Medulla oblongata (tissue), 1 donor: ENCODE measurements around the gene CYP27C1.

ENCODE experiments used
- DNase-seq: peaks from one replicate; pipeline ENCODE4 v3.0.0-alpha.2; 2015; ENCODE audit errors: extremely low spot score

Gene CYP27C1

GRCh38 chr2:127193164-127193966 lies 26.7 kb downstream of the CYP27C1 start:
- no peak for DNase-seq

- no peak for DNase-seq
Observed at GRCh38 chr2:127191331-127192219, 28.5 kb downstream of the CYP27C1 start.

GRCh38 chr2:127188797-127189196 lies 31.3 kb downstream of the CYP27C1 start:
- DNase-seq = no peak

- DNase-seq = no peak
Observed at GRCh38 chr2:127187831-127188230, 32.3 kb downstream of the CYP27C1 start.

- DNase-seq = no peak
Observed at GRCh38 chr2:127187081-127187775, 32.9 kb downstream of the CYP27C1 start.

GRCh38 chr2:127185705-127186104 lies 34.4 kb downstream of the CYP27C1 start:
- DNase-seq = no peak

- no peak for DNase-seq
Observed at GRCh38 chr2:127185093-127185492, 35.0 kb downstream of the CYP27C1 start.

GRCh38 chr2:127183771-127184170 lies 36.3 kb downstream of the CYP27C1 start:
- DNase-seq = no peak

GRCh38 chr2:127182626-127183458 lies 37.3 kb downstream of the CYP27C1 start:
- DNase-seq = no peak

GRCh38 chr2:127181851-127182250 lies 38.2 kb downstream of the CYP27C1 start:
- DNase-seq = no peak

- DNase-seq = peak; percentile 64
Observed at GRCh38 chr2:127179766-127180165, 40.3 kb downstream of the CYP27C1 start.

GRCh38 chr2:127177617-127178263 lies 42.4 kb downstream of the CYP27C1 start:
- DNase-seq = no peak

- peak; percentile 61 for DNase-seq
Observed at GRCh38 chr2:127176371-127177311, 43.5 kb downstream of the CYP27C1 start.

GRCh38 chr2:127175751-127176354 lies 44.2 kb downstream of the CYP27C1 start:
- DNase-seq = no peak

GRCh38 chr2:127175041-127175721 lies 44.9 kb downstream of the CYP27C1 start:
- DNase-seq = no peak

GRCh38 chr2:127174640-127175039 lies 45.5 kb downstream of the CYP27C1 start:
- DNase-seq = no peak

GRCh38 chr2:127174136-127174535 lies 46.0 kb downstream of the CYP27C1 start:
- no peak for DNase-seq

GRCh38 chr2:127173057-127173456 lies 47.0 kb downstream of the CYP27C1 start:
- DNase-seq = peak; percentile 9

GRCh38 chr2:127172306-127172705 lies 47.8 kb downstream of the CYP27C1 start:
- no peak for DNase-seq
